ENCODE measurements around the gene GDF15. TPM values are rescaled to one million over a fixed set of nuclear protein-coding genes. Genes with fewer than 3 reads are reported as not detected.
"Not testable (repeated sequence)": the region's sequence is repeated elsewhere in the genome, so short reads cannot be mapped to it uniquely, and the experiment has no call there.

The GDF15 gene
- total RNA-seq, 2 experiments from 2014 or later, result not detected

DNA sequence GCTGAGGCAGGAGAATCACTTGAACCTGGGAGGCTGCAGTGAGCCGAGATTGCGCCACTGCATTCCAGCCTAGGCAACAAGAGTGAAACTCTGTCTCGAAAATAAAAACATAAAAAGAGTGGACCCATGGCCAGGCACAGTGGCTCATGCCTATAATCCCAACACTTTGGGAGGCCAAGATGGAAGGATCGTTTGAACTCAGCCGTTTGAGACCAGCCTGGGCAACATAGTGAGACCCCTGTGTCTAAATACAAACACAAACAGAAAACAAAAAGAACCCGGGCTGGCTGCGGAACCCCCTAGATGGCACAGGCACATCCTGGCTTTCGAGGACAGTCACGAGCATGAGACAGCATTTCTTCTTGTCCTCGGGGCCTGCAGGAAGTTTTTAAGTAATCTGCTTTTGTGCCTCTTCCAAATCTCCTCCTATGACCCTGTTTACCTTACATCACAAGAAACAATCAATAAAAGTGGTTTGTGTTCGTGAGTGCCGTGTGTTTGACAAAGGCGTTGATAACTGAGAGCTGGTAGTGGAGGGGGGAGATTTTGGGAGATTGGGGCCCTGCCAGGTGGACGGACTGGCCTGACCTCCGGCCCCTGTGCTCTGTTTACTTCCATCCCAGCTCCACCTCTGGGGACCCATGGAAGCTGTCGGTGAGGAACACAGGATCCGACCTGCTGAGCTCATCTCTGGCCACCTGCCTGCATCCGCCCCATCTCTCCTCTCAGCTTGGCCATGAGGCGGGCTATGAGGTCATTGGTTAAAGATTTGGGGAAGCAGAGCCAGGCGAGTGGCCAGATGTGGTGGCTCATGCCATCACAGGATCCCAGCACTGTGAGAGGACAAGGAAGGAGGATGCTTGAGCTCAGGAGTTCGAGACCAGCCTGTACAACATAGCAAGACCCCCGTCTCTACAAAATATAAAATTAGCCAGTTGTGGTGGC lies 5.9 kb upstream of the GDF15 start:
- H3K27ac ChIP-seq (ENCODE audit: low read depth, low read length, poor library complexity, severe bottlenecking), result no peak overlapping the region

GRCh38 chr19:18380843-18381242 lies 5.1 kb upstream of the GDF15 start:
- Histone ChIP-seq H3K9me3 (ENCODE audit: low read length) (no peaks in the 10 kb centered on the region), H3K4me2 (ENCODE audit: low read length) (no peak overlapping the region), H3K79me2 (ENCODE audit: insufficient read depth, low read depth, low read length) (no peaks in the 10 kb centered on the region), H3K4me3 (ENCODE audit: low read depth, low read length, poor library complexity, severe bottlenecking) (no peak overlapping the region), H3K9me2 (ENCODE audit: insufficient read depth, low read length) (no peaks in the 10 kb centered on the region), H3K36me3 (ENCODE audit: insufficient read depth, low read length) (no peaks in the 10 kb centered on the region), H2AFZ (ENCODE audit: low read length) (no peak overlapping the region), H4K20me1 (ENCODE audit: insufficient read depth, low read length) (no peaks in the 10 kb centered on the region), H3K27ac (ENCODE audit: low read depth, low read length, poor library complexity, severe bottlenecking) (no peak overlapping the region), H3K4me1 (ENCODE audit: insufficient read depth, low read length, poor library complexity, severe bottlenecking) (peaks cover 5% of the 10 kb centered on the region)
- BruUV-seq (replicated peaks), result no TSS peak
- ChIA-PET POLR2A (interaction anchor here (0.5 to 1.1 kb wide), 2 partner anchors 28 to 31 kb away, joined by 4 to 9 read pairs; no protein-coding TSS in a partner anchor), CTCF (ENCODE audit: unreplicated experiment) (no interaction called here)
- TF ChIP-seq CTCF (conservative IDR thresholded peaks at IDR 0.05; ENCODE audit: low read length), result no peak
- TF ChIP-seq EZH2phosphoT487 (IDR thresholded peaks at IDR 0.05; ENCODE audit: borderline replicate concordance, low read depth, low read length), result no peak
- DNase-seq (ENCODE audit: low spot score), result no peak
- intact Hi-C loops (cut with micrococcal nuclease; ENCODE audit: unreplicated experiment), result no loop called here

More for the DNA sequence above, 5.9 kb upstream of the GDF15 start:
- H3K9me3 ChIP-seq (ENCODE audit: low read length), result no peaks in the 10 kb centered on the region
- H3K4me3 ChIP-seq (ENCODE audit: low read depth, low read length, poor library complexity, severe bottlenecking), result no peak overlapping the region
- no peak overlapping the region for H2AFZ ChIP-seq (ENCODE audit: low read length)
- peaks cover 5% of the 10 kb centered on the region for H3K4me1 ChIP-seq (ENCODE audit: insufficient read depth, low read length, poor library complexity, severe bottlenecking)
- no peak overlapping the region for H3K4me2 ChIP-seq (ENCODE audit: low read length)
- ChIA-PET CTCF (ENCODE audit: unreplicated experiment) (no interaction called here), POLR2A (interaction anchor here (0.5 to 1.1 kb wide), 3 partner anchors 29 to 55 kb away, joined by 4 to 9 read pairs (median 5); no protein-coding TSS in a partner anchor)
- no peak for DNase-seq (ENCODE audit: low spot score)
- H4K20me1 ChIP-seq (ENCODE audit: insufficient read depth, low read length), result no peaks in the 10 kb centered on the region
- no peaks in the 10 kb centered on the region for H3K36me3 ChIP-seq (ENCODE audit: insufficient read depth, low read length)
- no peaks in the 10 kb centered on the region for H3K9me2 ChIP-seq (ENCODE audit: insufficient read depth, low read length)
- H3K79me2 ChIP-seq (ENCODE audit: insufficient read depth, low read depth, low read length), result no peaks in the 10 kb centered on the region
- TF ChIP-seq CTCF (conservative IDR thresholded peaks at IDR 0.05; ENCODE audit: low read length) (no peak), EZH2phosphoT487 (IDR thresholded peaks at IDR 0.05; ENCODE audit: borderline replicate concordance, low read depth, low read length) (no peak)
- no TSS peak for BruUV-seq (replicated peaks)
- intact Hi-C loops (cut with micrococcal nuclease; ENCODE audit: unreplicated experiment), result no loop called here

DNA sequence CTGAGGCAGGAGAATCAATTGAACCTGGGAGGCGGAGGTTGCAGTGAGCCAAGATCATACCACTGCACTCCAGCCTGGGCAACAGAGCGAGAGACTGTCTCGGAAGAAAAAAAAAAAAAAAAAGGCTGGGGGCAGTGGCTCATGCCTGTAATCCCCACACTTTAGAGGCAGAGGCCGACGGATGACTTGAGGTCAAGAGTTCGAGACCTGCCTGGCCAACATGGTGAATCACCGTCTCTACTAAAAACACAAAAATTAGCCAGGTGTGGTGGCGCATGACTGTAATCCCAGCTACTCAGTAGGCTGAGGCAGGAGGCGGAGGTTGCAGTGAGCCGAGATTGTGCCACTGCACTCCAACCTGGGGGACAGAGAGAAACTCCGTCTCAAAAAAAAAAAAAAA lies 2.3 kb upstream of the GDF15 start:
- H3K4me1 ChIP-seq (ENCODE audit: insufficient read depth, low read length, poor library complexity, severe bottlenecking); CTCF ChIA-PET (ENCODE audit: unreplicated experiment); H2AFZ ChIP-seq (ENCODE audit: low read length); BruUV-seq (replicated peaks); H3K79me2 ChIP-seq (ENCODE audit: insufficient read depth, low read depth, low read length); DNase-seq (ENCODE audit: low spot score); POLR2A ChIA-PET; H3K9me3 ChIP-seq (ENCODE audit: low read length); intact Hi-C loops (cut with micrococcal nuclease; ENCODE audit: unreplicated experiment); H3K4me2 ChIP-seq (ENCODE audit: low read length); H3K4me3 ChIP-seq (ENCODE audit: low read depth, low read length, poor library complexity, severe bottlenecking); H4K20me1 ChIP-seq (ENCODE audit: insufficient read depth, low read length); H3K36me3 ChIP-seq (ENCODE audit: insufficient read depth, low read length); H3K9me2 ChIP-seq (ENCODE audit: insufficient read depth, low read length); H3K27ac ChIP-seq (ENCODE audit: low read depth, low read length, poor library complexity, severe bottlenecking): not testable (repeated sequence)

Data from OCI-LY7 (cell line).